GM23338 (cell line): Measurements from ENCODE around the gene CMTR1. TPM values are rescaled to one million over a fixed set of nuclear protein-coding genes. Genes with fewer than 3 reads are reported as not detected.

Source experiments
- ATAC-seq: fragments of 200-7000 bp; cut with Tn5 transposase; 3 replicates; pipeline ENCODE4 v1.9.1; 2020
- DNase-seq: peaks from one replicate; pipeline ENCODE4 v3.0.0-alpha.2; 2015; ENCODE audit warnings: low spot score
- H2AFZ ChIP-seq: fragments of 200-600 bp; sonication (generic); 2 replicates; pipeline ENCODE4 v1.8.0; 2016; ENCODE audit warnings: antibody characterized with exemption, mild to moderate bottlenecking, moderate library complexity
- H3F3A ChIP-seq: fragments of 200-600 bp; sonication (generic); replicated peaks from 2 replicates; pipeline ENCODE4 v1.8.0; 2017; ENCODE audit warnings: antibody characterized with exemption, mixed run types, low read depth
- H3K27ac ChIP-seq: fragments of 200-600 bp; sonication (generic); 2 replicates; pipeline ENCODE4 v1.6.1; 2016; ENCODE audit warnings: low read depth
- H3K27me3 ChIP-seq: fragments of 200-600 bp; sonication (generic); 2 replicates; pipeline ENCODE4 v1.8.0; 2016; ENCODE audit warnings: mild to moderate bottlenecking, mixed run types, moderate library complexity; ENCODE audit not compliant: insufficient read depth
- H3K36me3 ChIP-seq: fragments of 200-600 bp; sonication (generic); 2 replicates; pipeline ENCODE4 v1.8.0; 2016; ENCODE audit warnings: mild to moderate bottlenecking; ENCODE audit not compliant: insufficient read depth
- H3K4me1 ChIP-seq: fragments of 200-600 bp; sonication (generic); 2 replicates; pipeline ENCODE4 v1.8.0; 2016; ENCODE audit warnings: mild to moderate bottlenecking, moderate library complexity; ENCODE audit not compliant: insufficient read depth
- H3K4me2 ChIP-seq: fragments of 200-600 bp; sonication (generic); 2 replicates; pipeline ENCODE4 v1.7.1; 2017; ENCODE audit warnings: mixed run types
- H3K4me3 ChIP-seq: fragments of 200-600 bp; sonication (generic); 2 replicates; pipeline ENCODE4 v1.6.1; 2016; ENCODE audit warnings: mixed run types
- H3K79me2 ChIP-seq: fragments of 200-600 bp; sonication (generic); replicated peaks from 2 replicates; pipeline ENCODE4 v1.8.0; 2017; ENCODE audit warnings: mild to moderate bottlenecking; ENCODE audit not compliant: insufficient read depth
- H3K9me2 ChIP-seq: fragments of 200-600 bp; sonication (generic); 2 replicates; pipeline ENCODE4 v1.8.0; 2017; ENCODE audit not compliant: insufficient read depth
- H4K20me1 ChIP-seq: fragments of 200-600 bp; sonication (generic); replicated peaks from 2 replicates; pipeline ENCODE4 v1.8.0; 2017; ENCODE audit warnings: mild to moderate bottlenecking; ENCODE audit not compliant: insufficient read depth
- H3K27ac Mint-ChIP-seq: 2 replicates; pipeline ENCODE4 v1.8.0; 2020; ENCODE audit warnings: inconsistent platforms, mild to moderate bottlenecking, moderate library complexity, mixed read lengths
- H3K27me3 Mint-ChIP-seq: 3 replicates; pipeline ENCODE4 v1.8.0; 2022; ENCODE audit warnings: low read depth, mild to moderate bottlenecking, moderate library complexity, mixed read lengths, inconsistent platforms; ENCODE audit not compliant: insufficient read depth, poor library complexity
- H3K36me3 Mint-ChIP-seq: 3 replicates; pipeline ENCODE4 v1.8.0; 2021; ENCODE audit warnings: low read depth, mild to moderate bottlenecking, inconsistent platforms, moderate library complexity, mixed read lengths
- H3K4me1 Mint-ChIP-seq: 3 replicates; pipeline ENCODE4 v1.8.0; 2020; ENCODE audit warnings: mild to moderate bottlenecking, inconsistent platforms, mixed read lengths
- H3K4me3 Mint-ChIP-seq: 3 replicates; pipeline ENCODE4 v1.8.0; 2021; ENCODE audit warnings: moderate library complexity, mild to moderate bottlenecking, inconsistent platforms, mixed read lengths
- H3K9me3 Mint-ChIP-seq: 3 replicates; pipeline ENCODE4 v1.8.0; 2020; ENCODE audit warnings: moderate library complexity, mild to moderate bottlenecking, inconsistent platforms, mixed read lengths
- CREB1 ChIP-seq: fragments of 250-450 bp; sonication (Bioruptor Pico); IDR thresholded peaks from 2 replicates; pipeline ENCODE4 v1.5.0; 2020; ENCODE audit warnings: low read depth, mild to moderate bottlenecking, moderate library complexity
- CTCF ChIP-seq, 2 experiments: fragments of 200-600 bp in 1 of 2; sonication (generic) in 1 of 2; conservative IDR thresholded peaks; 2 replicates each; pipeline versions ENCODE4 v1.5.1 to v1.6.1; 2016 to 2017; ENCODE audit warnings: antibody characterized with exemption in 2 of 2, low read depth in 2 of 2, mild to moderate bottlenecking in 2 of 2, moderate library complexity in 1 of 2
- ETS1 ChIP-seq: IDR thresholded peaks from 2 replicates; pipeline ENCODE4 v1.6.1; 2016; ENCODE audit warnings: antibody characterized with exemption
- EZH2 ChIP-seq: fragments of 200-600 bp; sonication (generic); IDR thresholded peaks from one replicate; pipeline ENCODE4 v1.8.0; 2017; ENCODE audit warnings: antibody characterized with exemption, mild to moderate bottlenecking, low read depth; ENCODE audit not compliant: unreplicated experiment
- EZH2phosphoT487 ChIP-seq: fragments of 200-600 bp; sonication (generic); IDR thresholded peaks from one replicate; pipeline ENCODE4 v1.8.1; 2018; ENCODE audit warnings: antibody characterized with exemption; ENCODE audit not compliant: unreplicated experiment
- JUNB ChIP-seq: IDR thresholded peaks from one replicate; pipeline ENCODE4 v1.6.1; 2016; ENCODE audit warnings: antibody characterized with exemption; ENCODE audit not compliant: unreplicated experiment
- POLR2AphosphoS5 ChIP-seq: IDR thresholded peaks from 2 replicates; pipeline ENCODE4 v1.6.1; 2016; ENCODE audit warnings: antibody characterized with exemption, low read depth
- REST ChIP-seq: IDR thresholded peaks from one replicate; pipeline ENCODE4 v1.6.1; 2018; ENCODE audit warnings: antibody characterized with exemption; ENCODE audit not compliant: unreplicated experiment
- ZNF331 ChIP-seq: fragments of 250-450 bp; sonication (Bioruptor Pico); IDR thresholded peaks from 2 replicates; pipeline ENCODE4 v1.5.0; 2020; ENCODE audit warnings: low read depth, mild to moderate bottlenecking, moderate library complexity
- ZNF462 ChIP-seq: fragments of 250-450 bp; sonication (Bioruptor Pico); IDR thresholded peaks from 2 replicates; pipeline ENCODE4 v1.5.0; 2020; ENCODE audit warnings: mild to moderate bottlenecking, moderate library complexity
- polyA plus RNA-seq: library from polyadenylated mRNA; unstranded; fragments of >200 nt; fragmentation: Nextera tagmentation; extraction: Ambion mirVana; gene quantifications from 2 replicates; pipeline ENCODE4 v1.2.1, GENCODE V29; 2016
- total RNA-seq: library from RNA; depleted of rRNA; stranded (reverse); fragments of >200 nt; shearing (Covaris generic); gene quantifications from 2 replicates; pipeline ENCODE4 v1.2.3, GENCODE V29; 2014

CMTR1 gene
- total and polyA plus RNA-seq, 2 experiments from 2014 or later: 7.3 to 36.4 TPM

- TF ChIP-seq CTCF (conservative IDR thresholded peaks at IDR 0.05; ENCODE audit: low read depth in 2 of 2) (no peak), JUNB (no peak), CREB1 (no peak)
Observed at GRCh38 chr6:37391120-37391519, 41.9 kb upstream of the CMTR1 start (continued).

GRCh38 chr6:37392821-37393220 lies 40.2 kb upstream of the CMTR1 start:
- H3F3A ChIP-seq: no peaks in the 10 kb centered on the region
- no peaks in the 10 kb centered on the region for H3K4me1 ChIP-seq
- no peak overlapping the region for H2AFZ ChIP-seq
- no peaks in the 10 kb centered on the region for H3K9me2 ChIP-seq
- no peaks in the 10 kb centered on the region for H3K9me3 Mint-ChIP-seq
- no peaks in the 10 kb centered on the region for H3K79me2 ChIP-seq
- H3K4me1 Mint-ChIP-seq: no peaks in the 10 kb centered on the region
- H4K20me1 ChIP-seq: no peaks in the 10 kb centered on the region; the same call in 1 of the 2 replicates
- no peaks in the 10 kb centered on the region for H3K27me3 ChIP-seq
- peaks cover 5% of the 10 kb centered on the region; the same call in 1 of the 3 replicates for H3K36me3 Mint-ChIP-seq
- no peak overlapping the region for H3K4me3 Mint-ChIP-seq
- H3K27ac ChIP-seq: no peak overlapping the region
- no peak overlapping the region for H3K4me3 ChIP-seq
- peaks cover 20% of the 10 kb centered on the region; the same call in 1 of the 2 replicates for H3K36me3 ChIP-seq
- ATAC-seq (no peak), DNase-seq (no peak)
- H3K27ac Mint-ChIP-seq: no peak overlapping the region
- no peaks in the 10 kb centered on the region for H3K27me3 Mint-ChIP-seq
- H3K4me2 ChIP-seq: no peak overlapping the region
- TF ChIP-seq ETS1: no peak
- no peak for TF ChIP-seq EZH2phosphoT487
- TF ChIP-seq JUNB: no peak
- no peak for TF ChIP-seq CTCF (conservative IDR thresholded peaks at IDR 0.05; ENCODE audit: low read depth in 2 of 2)
- no peak for TF ChIP-seq ZNF331 (CRISPR knock-in tag)
- no peak for TF ChIP-seq POLR2AphosphoS5
- no peak for TF ChIP-seq REST
- TF ChIP-seq ZNF462: no peak
- no peak for TF ChIP-seq EZH2
